ENCODE measurements around the gene TUBA8.
"Not testable (repeated sequence)": the region's sequence is repeated elsewhere in the genome, so short reads cannot be mapped to it uniquely, and the experiment has no call there.

The TUBA8 gene

GRCh38 chr22:18106550-18107341, 3.9 kb upstream of the TUBA8 start:
- DNase-seq (ENCODE audit: low read depth): not testable (repeated sequence)

DNA sequence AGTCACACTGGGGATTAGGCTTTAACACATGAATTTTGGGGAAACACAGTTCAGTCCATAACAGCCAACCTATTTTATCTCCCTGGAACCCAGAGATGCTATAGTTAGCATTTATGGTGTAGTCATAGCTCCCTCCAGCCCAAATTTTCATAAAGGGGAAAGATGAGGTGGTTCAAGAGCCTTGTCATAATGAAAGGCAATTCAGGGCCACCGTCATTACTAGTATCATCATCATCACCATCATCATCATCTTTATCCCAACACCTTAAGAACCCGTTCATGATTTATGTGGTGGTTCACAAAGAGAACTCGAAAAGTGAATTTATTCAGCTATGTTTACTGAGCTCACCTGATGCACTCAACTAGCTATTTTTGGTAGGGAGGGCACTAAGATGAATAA, 2.4 kb upstream of the TUBA8 start:
- no peak for DNase-seq (ENCODE audit: low read depth)

DNA sequence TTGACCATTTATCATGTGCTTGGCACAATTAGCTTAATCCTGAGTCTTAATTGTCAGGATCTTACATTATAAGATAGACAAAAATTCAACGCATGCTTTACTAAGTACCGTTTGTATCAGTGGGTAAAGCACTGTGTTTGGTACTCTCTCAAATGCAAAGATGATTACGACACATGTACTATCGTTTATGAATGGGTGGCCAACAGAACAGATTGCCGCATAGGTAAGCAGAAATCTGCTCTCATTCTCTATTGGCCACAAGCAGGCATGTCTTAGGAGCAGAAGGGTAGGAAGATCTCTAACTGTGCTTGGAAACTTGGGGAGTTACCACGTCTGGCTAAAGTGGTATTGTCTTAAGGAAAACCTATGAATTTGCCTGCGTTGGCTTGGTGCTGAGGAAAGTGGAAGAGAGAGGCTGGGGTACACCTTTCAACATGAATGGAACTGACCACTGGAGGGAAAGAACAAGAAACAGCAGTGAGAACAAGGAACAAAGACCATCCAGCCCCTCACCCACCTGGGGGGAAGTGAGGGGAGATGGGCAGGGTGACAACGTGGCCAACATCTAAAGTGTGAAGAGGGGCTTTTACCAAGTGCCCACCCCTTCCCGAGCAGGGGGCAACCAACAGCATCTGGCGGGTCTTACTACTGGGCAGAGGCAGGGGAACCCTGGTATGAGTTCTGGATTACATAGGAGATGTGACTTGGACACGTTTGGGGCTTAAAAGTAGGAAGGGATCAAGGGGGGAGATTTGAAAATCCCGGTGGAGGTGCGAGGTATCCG, 1.0 kb upstream of the TUBA8 start:
- no peak for DNase-seq (ENCODE audit: low read depth)

- no peak for DNase-seq (ENCODE audit: low read depth)
Measured at GRCh38 chr22:18110954-18111758, 547 bp downstream of the TUBA8 start.

GRCh38 chr22:18111759-18112330, 1.2 kb downstream of the TUBA8 start:
- DNase-seq (ENCODE audit: low read depth): no peak

- no peak for DNase-seq (ENCODE audit: low read depth)
Measured at GRCh38 chr22:18112440-18112839, 1.8 kb downstream of the TUBA8 start.

- no peak for DNase-seq (ENCODE audit: low read depth)
Measured at GRCh38 chr22:18113680-18114394, 3.2 kb downstream of the TUBA8 start.

DNA sequence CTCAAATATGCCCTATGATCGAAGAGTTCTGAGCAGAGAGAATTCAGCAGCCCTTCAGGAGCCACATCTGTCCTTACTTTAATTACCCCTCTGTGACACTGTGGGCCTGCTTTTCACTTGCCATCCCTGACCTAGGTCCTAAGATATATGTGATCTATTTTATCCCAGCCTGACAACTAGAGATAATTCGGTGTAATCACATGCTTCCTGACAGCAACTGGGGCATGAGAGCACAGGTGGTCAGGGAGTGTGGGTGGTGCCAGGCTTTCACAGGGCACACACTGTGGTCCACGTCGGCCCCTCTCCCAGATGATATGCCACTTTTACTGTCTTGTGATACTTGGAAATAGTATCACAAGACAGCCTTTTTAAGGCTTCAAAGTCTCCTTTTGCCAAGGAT, 3.9 kb downstream of the TUBA8 start:
- no peak for DNase-seq (ENCODE audit: low read depth)

DNA sequence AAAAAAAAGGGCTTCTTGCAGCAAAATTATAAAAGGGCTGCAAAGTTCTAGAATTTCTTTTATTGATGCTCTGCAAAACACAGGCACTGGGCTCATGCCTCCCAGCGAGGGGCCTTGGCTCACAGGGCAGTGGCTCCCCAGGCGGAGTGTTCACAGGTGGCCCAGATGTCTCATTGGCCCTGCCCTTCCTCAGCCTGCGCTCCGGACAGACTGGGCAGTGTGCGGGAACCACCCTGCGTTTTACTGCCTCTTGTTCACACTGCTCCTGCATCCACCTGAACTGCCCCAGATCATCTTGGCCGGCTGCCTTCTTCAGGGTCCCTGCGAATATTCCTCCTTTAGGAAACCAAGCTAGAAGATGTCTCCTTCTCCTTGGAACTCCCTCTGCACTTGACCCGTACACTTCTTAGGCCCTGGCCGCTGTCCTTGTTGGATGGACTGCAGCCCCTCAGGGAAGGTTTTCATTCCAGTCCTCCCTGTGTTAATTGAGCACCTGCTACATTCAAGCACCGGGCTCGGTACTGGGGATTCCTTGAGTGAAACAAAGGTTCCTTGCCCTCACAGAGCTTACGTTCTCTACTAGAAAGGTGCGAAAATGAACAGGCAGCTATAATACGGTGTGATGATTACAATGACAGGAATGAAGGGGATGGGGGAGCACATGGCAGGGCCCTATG, 4.5 kb downstream of the TUBA8 start:
- DNase-seq (ENCODE audit: low read depth): no peak

GRCh38 chr22:18115906-18116371, 5.3 kb downstream of the TUBA8 start:
- DNase-seq (ENCODE audit: low read depth): no peak

GRCh38 chr22:18116634-18117033, 6.0 kb downstream of the TUBA8 start:
- DNase-seq (ENCODE audit: low read depth): no peak

DNA sequence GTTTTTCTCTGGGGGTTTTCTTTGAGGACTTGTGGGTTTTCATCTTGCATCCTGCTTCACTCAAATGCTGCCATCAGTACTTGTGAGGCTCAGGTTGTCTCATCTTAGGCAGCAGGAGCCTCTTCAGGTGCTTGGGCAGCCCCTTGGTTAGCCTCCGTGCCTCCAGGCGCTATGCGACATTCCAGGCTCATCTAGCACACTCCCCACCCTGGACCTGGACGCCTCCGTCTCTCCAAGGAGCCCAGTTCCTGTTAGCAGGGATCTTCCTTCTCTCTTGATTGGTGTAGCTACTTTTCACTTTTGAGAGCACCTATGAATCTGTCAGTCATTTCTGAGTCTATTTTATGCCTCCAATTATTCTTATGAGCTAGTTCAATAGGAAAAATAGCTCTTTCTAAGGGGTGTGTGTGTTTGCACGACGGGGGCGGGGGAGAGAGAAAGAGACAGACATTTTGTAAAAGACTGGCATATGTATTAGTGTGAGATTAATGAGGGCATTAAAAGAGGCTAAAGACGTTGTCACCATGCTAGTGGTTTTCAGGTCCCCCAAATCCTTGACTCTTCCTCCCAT, 7.8 kb downstream of the TUBA8 start:
- DNase-seq (ENCODE audit: low read depth): no peak

- no peak for DNase-seq (ENCODE audit: low read depth)
Measured at GRCh38 chr22:18119409-18120110, 9.0 kb downstream of the TUBA8 start.

GRCh38 chr22:18120857-18121256, 10.2 kb downstream of the TUBA8 start:
- DNase-seq (ENCODE audit: low read depth): no peak

GRCh38 chr22:18121506-18121905, 10.9 kb downstream of the TUBA8 start:
- DNase-seq (ENCODE audit: low read depth): no peak

DNA sequence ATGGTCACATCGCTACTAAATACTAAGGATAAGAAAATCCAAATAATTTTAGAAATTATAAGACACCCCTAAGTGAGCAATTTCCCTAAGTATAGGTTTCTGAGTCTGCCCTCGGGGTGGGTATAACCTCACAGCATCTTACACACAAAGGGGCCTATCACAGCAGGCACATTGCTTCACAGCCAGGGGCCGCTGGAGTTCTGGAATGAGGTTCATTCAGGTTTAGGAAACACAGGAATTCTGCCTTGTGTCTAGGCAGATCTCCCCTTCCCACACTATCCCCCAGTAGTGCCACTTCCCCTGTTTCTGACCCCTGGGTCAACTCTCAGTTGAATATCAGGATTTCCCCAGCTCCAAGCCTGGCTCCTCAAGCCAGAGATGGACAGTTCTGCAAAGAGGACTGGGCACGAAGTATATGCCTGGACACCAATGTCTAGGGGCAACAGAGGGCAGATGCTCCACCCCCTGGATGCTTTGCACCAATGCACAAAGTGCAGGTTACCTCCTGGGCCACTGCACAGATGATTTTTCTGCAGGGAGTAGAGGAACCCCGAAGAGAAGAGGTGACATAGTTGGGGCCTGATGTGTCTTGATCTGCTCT, 11.4 kb downstream of the TUBA8 start:
- no peak for DNase-seq (ENCODE audit: low read depth)

- DNase-seq (ENCODE audit: low read depth): not testable (repeated sequence)
Measured at GRCh38 chr22:18123476-18124025, 12.9 kb downstream of the TUBA8 start.

DNA sequence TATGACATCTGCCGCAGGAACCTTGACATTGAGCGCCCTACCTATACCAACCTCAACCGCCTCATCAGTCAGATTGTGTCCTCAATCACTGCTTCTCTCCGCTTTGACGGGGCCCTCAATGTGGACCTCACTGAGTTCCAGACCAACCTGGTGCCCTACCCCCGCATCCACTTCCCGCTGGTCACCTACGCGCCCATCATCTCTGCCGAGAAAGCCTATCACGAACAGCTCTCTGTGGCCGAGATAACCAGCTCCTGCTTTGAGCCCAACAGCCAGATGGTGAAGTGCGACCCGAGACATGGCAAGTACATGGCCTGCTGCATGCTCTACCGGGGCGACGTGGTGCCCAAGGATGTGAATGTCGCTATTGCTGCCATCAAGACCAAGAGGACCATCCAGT, 16.0 kb downstream of the TUBA8 start:
- no peak for DNase-seq (ENCODE audit: low read depth)

GRCh38 chr22:18130018-18130417, 19.4 kb downstream of the TUBA8 start:
- no peak for DNase-seq (ENCODE audit: low read depth)

Measured in stimulated activated CD8-positive, alpha-beta memory T cell treated with anti-CD3 and anti-CD28 coated beads, Interleukin-4, amount 100 ng/mL, for 24 hours (primary cell).